HCT116 (cell line): ENCODE data around the gene TRIL. TPM values are rescaled to one million over a fixed set of nuclear protein-coding genes. Genes with fewer than 3 reads are reported as not detected.

ENCODE experiments used
- ATAC-seq: fragments of 200-7000 bp; cut with Tn5 transposase; 2 replicates; pipeline ENCODE4 v1.9.1; 2020; ENCODE audit warnings: mild to moderate bottlenecking, moderate library complexity
- BruUV-seq: library from RNA; stranded (reverse); fragments of 400-500 nt; replicated peaks from 2 replicates; lab custom pipeline; 2021; lab: Mats Ljungman, UMichigan
- CTCF ChIA-PET: fragments of 300-600 bp; sonication (Branson Sonifier 250); formaldehyde crosslinking; loops from one replicate; lab custom pipeline; 2021; ENCODE audit warnings: antibody characterized with exemption; lab: Charles Lee
- POLR2A ChIA-PET: fragments of 300-600, 350-600 bp; sonication (Branson Sonifier 250); formaldehyde crosslinking; loops from one replicate; lab custom pipeline; 2021; ENCODE audit warnings: antibody characterized with exemption; lab: Charles Lee
- RAD21 ChIA-PET, 2 experiments: fragments of 300-600 bp; sonication (Branson Sonifier 250); formaldehyde crosslinking; loops; one replicate each; lab custom pipeline; 2023; ENCODE audit warnings: low total read pairs in 2 of 2; ENCODE audit not compliant: uncharacterized antibody in 2 of 2, unreplicated experiment in 2 of 2, low non-redundant PET in 1 of 2; lab: Charles Lee
- DNase-seq: peaks from one replicate; pipeline ENCODE4 v3.0.0-alpha.2; 2010; ENCODE audit warnings: low read depth, low spot score
- H2AFZ ChIP-seq: fragments of 200-600 bp; shearing (Covaris generic), sonication (generic); 2 replicates; pipeline ENCODE4 v1.6.1; 2017; ENCODE audit warnings: low read depth, mixed run types, mixed read lengths, antibody characterized with exemption, low read length; ENCODE audit not compliant: poor library complexity, severe bottlenecking
- H3K27ac ChIP-seq: 2 replicates; pipeline ENCODE4 v1.5.1; 2012; ENCODE audit warnings: low read depth, low read length
- H3K27me3 ChIP-seq: fragments of 200-600 bp; sonication (generic); 2 replicates; pipeline ENCODE4 v1.6.1; 2016; ENCODE audit warnings: mixed run types, low read length, mixed read lengths; ENCODE audit not compliant: insufficient read depth
- H3K36me3 ChIP-seq, 2 experiments: fragments of 200-500 bp in 1 of 2; fragments of 200-600 bp in 1 of 2; sonication (Bioruptor generic) in 1 of 2; sonication (generic) in 1 of 2; 2 replicates each; pipeline versions ENCODE4 v1.5.1 to v1.6.1; 2014 to 2016; ENCODE audit warnings: low read length in 2 of 2, inconsistent platforms in 1 of 2, mixed read lengths in 1 of 2, mixed run types in 1 of 2; ENCODE audit not compliant: insufficient read depth in 2 of 2, control insufficient read depth in 1 of 2
- H3K4me1 ChIP-seq, 2 experiments: fragments of 200-600 bp in 1 of 2; sonication (generic) in 1 of 2; 2 replicates each; pipeline versions ENCODE4 v1.5.1 to v1.6.1; 2012 to 2017; ENCODE audit warnings: low read length in 2 of 2, inconsistent platforms in 1 of 2, mild to moderate bottlenecking in 1 of 2, mixed read lengths in 1 of 2, mixed run types in 1 of 2, moderate library complexity in 1 of 2; ENCODE audit not compliant: insufficient read depth in 2 of 2, control insufficient read depth in 1 of 2
- H3K4me2 ChIP-seq: fragments of 200-600 bp; sonication (generic); 2 replicates; pipeline ENCODE4 v1.6.1; 2017; ENCODE audit warnings: mixed run types, low read length, mixed read lengths
- H3K4me3 ChIP-seq, 2 experiments: fragments of 200-600 bp in 1 of 2; sonication (generic) in 1 of 2; replicated peaks in 1 of 2; 2 replicates each; pipeline ENCODE4 v1.5.1; 2011 to 2016; ENCODE audit warnings: low read length in 2 of 2, control low read depth in 1 of 2, low read depth in 1 of 2, mild to moderate bottlenecking in 1 of 2, mixed read lengths in 1 of 2, mixed run types in 1 of 2
- H3K79me2 ChIP-seq: fragments of 200-600 bp; sonication (generic); 2 replicates; pipeline ENCODE4 v1.6.1; 2017; ENCODE audit warnings: mild to moderate bottlenecking, mixed run types, low read length, moderate library complexity, mixed read lengths; ENCODE audit not compliant: insufficient read depth
- H3K9ac ChIP-seq: fragments of 200-600 bp; sonication (generic); 2 replicates; pipeline ENCODE4 v1.6.1; 2016; ENCODE audit warnings: low read length, mixed read lengths
- H3K9me2 ChIP-seq: fragments of 200-600 bp; sonication (generic), shearing (Covaris generic); 2 replicates; pipeline ENCODE4 v1.6.1; 2017; ENCODE audit warnings: mixed run types, mild to moderate bottlenecking, moderate library complexity; ENCODE audit not compliant: insufficient read depth
- H3K9me3 ChIP-seq, 2 experiments: fragments of 200-500 bp in 1 of 2; fragments of 200-600 bp in 1 of 2; sonication (Bioruptor generic) in 1 of 2; sonication (generic) in 1 of 2; 2 replicates each; pipeline ENCODE4 v1.6.1; 2014 to 2017; ENCODE audit warnings: low read length in 2 of 2, mixed read lengths in 2 of 2, inconsistent platforms in 1 of 2, low read depth in 1 of 2, mild to moderate bottlenecking in 1 of 2, mixed run types in 1 of 2, moderate library complexity in 1 of 2; ENCODE audit not compliant: control insufficient read depth in 1 of 2, insufficient read depth in 1 of 2
- H4K20me1 ChIP-seq: fragments of 200-600 bp; sonication (generic), shearing (Covaris generic); 2 replicates; pipeline ENCODE4 v1.6.1; 2017; ENCODE audit warnings: mixed run types, mild to moderate bottlenecking, moderate library complexity; ENCODE audit not compliant: insufficient read depth
- ATF3 ChIP-seq: IDR thresholded peaks from 2 replicates; pipeline ENCODE4 v1.6.1; 2012
- CEBPB ChIP-seq: IDR thresholded peaks from 2 replicates; pipeline ENCODE4 v1.6.1; 2012; ENCODE audit warnings: low read depth
- CTCF ChIP-seq, 3 experiments: fragments of 200-600 bp in 1 of 3; sonication (generic) in 1 of 3; IDR thresholded peaks in 2 of 3; conservative IDR thresholded peaks in 1 of 3; 2 replicates each; pipeline ENCODE4 v1.5.1; 2012 to 2017; ENCODE audit warnings: low read depth in 2 of 3, low read length in 2 of 3, antibody characterized with exemption in 1 of 3, borderline replicate concordance in 1 of 3, control low read depth in 1 of 3, mild to moderate bottlenecking in 1 of 3, mixed read lengths in 1 of 3, mixed run types in 1 of 3, moderate library complexity in 1 of 3; ENCODE audit not compliant: insufficient read depth in 1 of 3
- EGR1 ChIP-seq: IDR thresholded peaks from 2 replicates; pipeline ENCODE4 v1.6.1; 2012; ENCODE audit warnings: low read depth
- EZH2 ChIP-seq: fragments of 200-600 bp; sonication (generic); IDR thresholded peaks from 2 replicates; pipeline ENCODE4 v1.6.1; 2017; ENCODE audit warnings: antibody characterized with exemption, mixed run types
- FOSL1 ChIP-seq: IDR thresholded peaks from 2 replicates; pipeline ENCODE4 v1.6.1; 2012; ENCODE audit warnings: low read depth
- RAD21 ChIP-seq: IDR thresholded peaks from 2 replicates; pipeline ENCODE4 v1.6.1; 2012; ENCODE audit warnings: low read depth, mild to moderate bottlenecking
- ZNF274 ChIP-seq: fragments of 200-500 bp; sonication (Bioruptor generic); IDR thresholded peaks from 2 replicates; pipeline ENCODE4 v1.6.1; 2014; ENCODE audit warnings: mild to moderate bottlenecking, low read depth, low read length, inconsistent platforms
- intact Hi-C: fragments of 100-400 bp; cut with micrococcal nuclease; formaldehyde crosslinking; loops from 2 replicates; pipeline ENCODE4 v1.10.0; 2022
- total RNA-seq: library from RNA; stranded (reverse); gene quantifications from one replicate; pipeline ENCODE4 v1.2.1, GENCODE V29; 2021; ENCODE audit not compliant: unreplicated experiment

TRIL gene
- total RNA-seq, 1 experiment from 2014 or later, result not detected

- TF ChIP-seq FOSL1, result no peak
- no peak for TF ChIP-seq RAD21
Observed at GRCh38 chr7:28920424-28920823, 37.7 kb downstream of the TRIL start (continued).

- H3K27ac ChIP-seq, result no peak overlapping the region
- H3K9me2 ChIP-seq, result no peaks in the 10 kb centered on the region
- RAD21 ChIA-PET, result no interaction called here
- TF ChIP-seq EGR1 (no peak), CEBPB (no peak), ATF3 (no peak), ZNF274 (no peak), EZH2 (no peak), CTCF (IDR thresholded peaks at IDR 0.05 in 2 of 3, conservative IDR thresholded peaks at IDR 0.05 in 1 of 3; ENCODE audit: borderline replicate concordance in 1 of 3, insufficient read depth in 1 of 3, low read depth in 2 of 3, low read length in 2 of 3) (no peak)
- no peak overlapping the region for H3K4me2 ChIP-seq
- no peak for ATAC-seq
- CTCF ChIA-PET, result interaction anchor here (9.6 kb wide), 1 partner anchor 185 kb away, joined by 356 read pairs; no protein-coding TSS in a partner anchor
- no peaks in the 10 kb centered on the region for H3K36me3 ChIP-seq
- BruUV-seq, result no TSS peak
- H2AFZ ChIP-seq, result no peak overlapping the region
- no peaks in the 10 kb centered on the region for H4K20me1 ChIP-seq
- H3K79me2 ChIP-seq, result no peaks in the 10 kb centered on the region
- intact Hi-C loops, result no loop called here
- no peaks in the 10 kb centered on the region for H3K27me3 ChIP-seq
- POLR2A ChIA-PET, result no interaction called here
- H3K9me3 ChIP-seq, result no peaks in the 10 kb centered on the region
- DNase-seq, result no peak
- peaks cover 3 to 5% of the 10 kb centered on the region in 2 experiments; a peak in 3 of 4 replicates for H3K4me1 ChIP-seq
- no peak overlapping the region for H3K4me3 ChIP-seq
- no peak overlapping the region for H3K9ac ChIP-seq
Observed at GRCh38 chr7:28919510-28919909, 38.6 kb downstream of the TRIL start.
